ENCODE data around the gene SNRPA1.

Gene SNRPA1

DNA sequence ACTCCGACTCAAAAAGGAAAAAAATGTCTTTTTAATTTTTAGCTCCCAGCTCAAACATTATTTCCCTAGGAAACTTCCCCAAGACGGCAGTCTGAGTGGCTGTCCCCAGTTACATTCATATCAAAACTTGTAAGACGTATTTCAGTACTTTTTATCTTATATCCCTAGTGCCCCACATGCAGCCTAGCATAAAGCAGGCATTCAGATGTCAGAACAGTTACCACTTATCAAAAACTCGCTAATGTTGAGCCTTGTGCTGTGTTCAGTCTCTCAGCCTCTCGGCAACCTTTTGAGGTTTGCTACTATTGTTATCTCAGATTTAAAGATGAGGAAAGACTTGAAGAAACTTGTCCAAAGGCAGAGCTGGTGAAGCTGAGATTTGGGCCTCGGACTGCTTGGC, 11.1 kb downstream of the SNRPA1 start:
- H3K9ac ChIP-seq (ENCODE audit: low read length): no peak overlapping the region
- no peak overlapping the region for H3K27ac ChIP-seq (ENCODE audit: low read length)
- no peaks in the 10 kb centered on the region for H3K27me3 ChIP-seq (ENCODE audit: control insufficient read depth, insufficient read depth, low read length)
- H3K4me1 ChIP-seq (ENCODE audit: control insufficient read depth, low read depth, low read length): no peaks in the 10 kb centered on the region
- H3K9me3 ChIP-seq (ENCODE audit: control insufficient read depth, low read depth, low read length): no peaks in the 10 kb centered on the region
- peaks cover 71% of the 10 kb centered on the region for H3K36me3 ChIP-seq (ENCODE audit: control insufficient read depth, low read depth, low read length)
- H3K4me3 ChIP-seq (ENCODE audit: low read length): no peak overlapping the region

DNA sequence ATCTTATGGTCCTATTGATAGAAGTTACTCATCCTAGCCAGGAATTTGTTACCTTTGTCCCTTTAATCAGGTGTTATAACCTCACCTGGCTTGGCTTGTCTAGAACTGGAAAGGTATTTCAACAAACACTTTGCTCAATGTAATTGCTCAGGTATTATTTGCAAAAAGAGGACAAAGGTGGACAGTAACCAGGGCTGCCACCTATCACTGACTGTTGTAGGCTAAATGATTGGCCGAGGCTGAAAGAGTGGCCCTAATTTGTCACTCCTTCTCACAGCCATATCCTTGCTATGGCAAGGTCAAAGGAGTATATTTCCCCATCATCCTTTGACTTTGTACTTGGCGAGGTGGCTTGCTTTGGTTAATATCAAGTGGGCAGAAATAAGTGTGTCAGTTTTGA, 15.0 kb downstream of the SNRPA1 start:
- H3K4me1 ChIP-seq (ENCODE audit: control insufficient read depth, low read depth, low read length): peaks cover 5% of the 10 kb centered on the region
- no peak overlapping the region for H3K27ac ChIP-seq (ENCODE audit: low read length)
- peaks cover 49% of the 10 kb centered on the region for H3K36me3 ChIP-seq (ENCODE audit: control insufficient read depth, low read depth, low read length)
- peaks cover 3% of the 10 kb centered on the region for H3K27me3 ChIP-seq (ENCODE audit: control insufficient read depth, insufficient read depth, low read length)
- H3K4me3 ChIP-seq (ENCODE audit: low read length): no peak overlapping the region
- no peak overlapping the region for H3K9ac ChIP-seq (ENCODE audit: low read length)
- H3K9me3 ChIP-seq (ENCODE audit: control insufficient read depth, low read depth, low read length): no peaks in the 10 kb centered on the region

DNA sequence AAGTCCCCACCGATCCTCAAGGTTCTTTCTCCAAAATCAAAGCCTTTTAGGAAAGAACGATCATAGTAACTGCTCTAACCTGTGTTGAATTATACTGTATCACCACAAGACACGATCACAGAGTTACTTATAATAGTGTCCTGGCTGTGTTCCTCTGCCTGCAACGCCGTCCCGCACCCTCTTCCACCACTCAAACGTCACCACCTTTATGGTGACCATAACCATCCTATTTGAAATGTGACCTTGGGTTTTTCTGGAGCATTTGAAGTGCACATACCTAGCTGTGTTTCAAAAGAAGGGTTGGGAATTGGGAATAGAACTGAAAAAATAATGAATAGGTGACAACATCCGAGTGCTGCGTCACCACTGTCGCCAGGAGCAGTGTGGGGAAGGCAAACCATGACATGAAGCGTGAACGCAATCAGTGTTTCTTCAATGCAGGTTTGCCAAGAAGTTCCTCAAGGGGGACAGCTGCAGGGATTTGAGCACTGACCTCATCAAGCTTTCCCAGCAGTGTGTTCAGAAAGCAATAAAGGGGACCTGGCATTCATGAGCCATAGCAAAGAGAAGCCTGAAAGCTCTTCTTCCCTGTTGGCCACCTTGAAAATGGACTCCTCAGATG, 17.0 kb downstream of the SNRPA1 start:
- Histone ChIP-seq H3K36me3 (ENCODE audit: control insufficient read depth, low read depth, low read length) (peaks cover 52% of the 10 kb centered on the region), H3K9ac (ENCODE audit: low read length) (peak overlapping the region; percentile 11), H3K27me3 (ENCODE audit: control insufficient read depth, insufficient read depth, low read length) (peaks cover 3% of the 10 kb centered on the region), H3K4me1 (ENCODE audit: control insufficient read depth, low read depth, low read length) (peaks cover 5% of the 10 kb centered on the region), H3K27ac (ENCODE audit: low read length) (no peak overlapping the region), H3K9me3 (ENCODE audit: control insufficient read depth, low read depth, low read length) (no peaks in the 10 kb centered on the region), H3K4me3 (ENCODE audit: low read length) (peak overlapping the region; percentile 69)

DNA sequence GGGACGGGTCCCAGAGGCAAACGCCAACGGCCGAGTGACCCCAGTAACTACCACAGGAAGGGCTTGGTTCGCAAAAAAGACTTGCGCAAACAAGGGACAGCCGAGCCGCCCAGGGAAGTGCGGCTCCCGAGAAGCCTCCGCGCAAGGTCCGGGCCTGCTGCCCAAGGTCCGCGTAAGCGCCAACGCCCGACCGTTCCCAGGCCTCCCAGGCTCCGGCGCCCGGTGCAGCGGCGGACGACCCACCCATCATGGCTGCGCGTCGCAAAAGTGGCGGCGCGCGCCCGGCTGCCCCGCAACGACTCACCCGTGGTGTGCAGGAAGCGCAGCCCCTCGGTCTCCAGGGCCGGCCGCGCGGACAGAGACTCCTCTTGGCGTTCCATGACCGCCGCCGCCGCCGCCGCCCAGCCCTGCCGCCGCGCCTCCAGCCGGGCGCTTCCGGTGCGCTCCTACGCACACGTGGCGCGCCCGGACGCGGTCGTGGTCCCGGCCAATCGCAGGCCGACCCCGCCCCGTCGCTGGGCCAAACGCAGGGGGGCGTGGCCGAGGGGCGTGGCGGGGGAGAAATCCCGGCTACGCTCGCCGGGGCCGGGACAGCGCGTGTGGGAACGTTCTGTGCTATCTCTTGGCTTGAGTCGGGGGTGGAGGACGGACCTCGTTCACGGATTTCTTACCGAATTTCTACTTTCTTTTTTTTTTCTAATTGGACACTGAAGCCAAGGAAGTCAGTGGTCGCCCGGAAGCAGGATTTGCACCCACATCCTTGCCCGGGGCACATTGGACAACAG, 17.8 kb downstream of the SNRPA1 start, which contains the start of gene SELENOS:
Gene SELENOS (minus strand): TSS at position 448 of the 785 bp plus-strand sequence. CDS start 68 bp downstream, at position 380.
- H3K36me3 ChIP-seq (ENCODE audit: control insufficient read depth, low read depth, low read length): peaks cover 52% of the 10 kb centered on the region
- peak within 1 kb of the TSS; percentile 28 for H3K27ac ChIP-seq (ENCODE audit: low read length)
- H3K4me3 ChIP-seq (ENCODE audit: low read length): peak within 1 kb of the TSS; percentile 99

DNA sequence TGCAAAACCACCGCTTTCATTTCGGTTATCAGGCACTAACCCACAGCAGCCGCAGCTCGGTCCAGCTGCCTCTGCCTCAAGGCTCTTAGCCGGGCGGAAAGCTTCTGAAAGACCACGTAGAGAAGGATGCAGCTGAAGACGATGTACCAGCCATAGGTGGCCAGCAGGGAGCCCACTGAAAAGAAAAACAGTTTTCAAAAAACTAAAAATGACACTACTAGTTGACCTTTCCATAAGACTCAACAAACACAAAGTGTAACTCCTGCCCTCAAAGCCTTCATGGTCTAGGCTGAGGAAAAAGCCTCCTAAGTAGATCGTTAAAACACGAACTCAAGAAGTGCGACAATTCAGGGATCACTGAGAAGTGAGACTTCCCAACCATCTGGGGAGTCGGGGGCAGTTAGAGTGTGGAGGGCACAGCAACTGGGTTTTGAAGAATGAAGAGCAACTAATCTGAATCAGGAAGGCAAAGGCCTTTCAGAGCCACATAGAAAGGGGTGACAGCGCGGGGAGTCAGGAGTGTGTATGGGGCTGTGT, 18.5 kb downstream of the SNRPA1 start:
- H3K36me3 ChIP-seq (ENCODE audit: control insufficient read depth, low read depth, low read length): peaks cover 52% of the 10 kb centered on the region
- peak overlapping the region; percentile 99 for H3K4me3 ChIP-seq (ENCODE audit: low read length)
- peaks cover 3% of the 10 kb centered on the region for H3K27me3 ChIP-seq (ENCODE audit: control insufficient read depth, insufficient read depth, low read length)
- H3K9ac ChIP-seq (ENCODE audit: low read length): peak overlapping the region; percentile 80
- H3K4me1 ChIP-seq (ENCODE audit: control insufficient read depth, low read depth, low read length): peaks cover 5% of the 10 kb centered on the region
- peak overlapping the region; percentile 28 for H3K27ac ChIP-seq (ENCODE audit: low read length)
- H3K9me3 ChIP-seq (ENCODE audit: control insufficient read depth, low read depth, low read length): no peaks in the 10 kb centered on the region

More for the DNA sequence above, 17.8 kb downstream of the SNRPA1 start, which contains the start of gene SELENOS:
- Histone ChIP-seq H3K4me1 (ENCODE audit: control insufficient read depth, low read depth, low read length) (peaks cover 5% of the 10 kb centered on the region), H3K9me3 (ENCODE audit: control insufficient read depth, low read depth, low read length) (no peaks in the 10 kb centered on the region), H3K9ac (ENCODE audit: low read length) (peak within 1 kb of the TSS; percentile 80), H3K27me3 (ENCODE audit: control insufficient read depth, insufficient read depth, low read length) (peaks cover 3% of the 10 kb centered on the region)

DNA sequence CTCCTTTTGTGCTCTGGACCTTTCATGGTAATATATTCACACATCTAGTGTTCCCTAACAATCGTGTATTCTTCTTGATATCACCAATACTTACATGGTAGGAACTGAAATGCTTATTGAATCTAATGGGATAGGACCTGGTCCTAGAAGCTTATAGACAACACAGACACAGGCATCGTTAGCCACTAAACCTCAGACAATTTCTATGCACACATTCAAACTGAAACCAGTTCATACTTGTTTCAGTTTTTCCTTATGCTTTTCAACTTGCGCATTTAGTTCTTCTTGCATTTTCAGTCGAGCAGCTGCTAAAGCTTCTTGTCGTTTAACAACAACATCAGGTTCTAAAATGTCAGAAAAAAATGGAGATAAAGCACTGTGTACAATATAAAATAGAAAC, 20.0 kb downstream of the SNRPA1 start:
- Histone ChIP-seq H3K27me3 (ENCODE audit: control insufficient read depth, insufficient read depth, low read length) (peaks cover 3% of the 10 kb centered on the region), H3K4me1 (ENCODE audit: control insufficient read depth, low read depth, low read length) (peaks cover 5% of the 10 kb centered on the region), H3K9me3 (ENCODE audit: control insufficient read depth, low read depth, low read length) (no peaks in the 10 kb centered on the region), H3K4me3 (ENCODE audit: low read length) (no peak overlapping the region), H3K9ac (ENCODE audit: low read length) (no peak overlapping the region), H3K27ac (ENCODE audit: low read length) (no peak overlapping the region), H3K36me3 (ENCODE audit: control insufficient read depth, low read depth, low read length) (peaks cover 54% of the 10 kb centered on the region)

DNA sequence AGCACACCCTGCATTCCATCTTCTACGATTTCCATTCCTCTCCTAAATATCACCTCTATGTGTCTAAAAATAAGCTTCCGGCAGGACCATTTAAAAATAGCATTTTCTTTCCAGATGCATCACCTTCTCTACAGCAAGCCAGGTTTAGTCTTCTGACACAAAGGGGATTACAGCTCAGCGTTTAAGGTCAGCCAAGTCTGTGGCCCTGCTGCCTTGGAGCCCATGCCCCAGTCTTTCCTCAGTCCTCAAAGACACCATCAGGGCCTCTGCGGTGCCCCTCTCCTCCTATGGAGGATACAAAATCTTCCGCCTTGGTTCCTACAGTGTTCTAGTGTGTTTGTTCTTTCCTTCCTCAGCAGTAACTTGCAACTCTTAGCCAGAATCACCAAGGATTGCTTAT, 21.5 kb downstream of the SNRPA1 start:
- H3K4me3 ChIP-seq (ENCODE audit: low read length): no peak overlapping the region
- no peak overlapping the region for H3K9ac ChIP-seq (ENCODE audit: low read length)
- H3K27ac ChIP-seq (ENCODE audit: low read length): no peak overlapping the region
- peaks cover 5% of the 10 kb centered on the region for H3K4me1 ChIP-seq (ENCODE audit: control insufficient read depth, low read depth, low read length)
- no peaks in the 10 kb centered on the region for H3K9me3 ChIP-seq (ENCODE audit: control insufficient read depth, low read depth, low read length)
- peaks cover 53% of the 10 kb centered on the region for H3K36me3 ChIP-seq (ENCODE audit: control insufficient read depth, low read depth, low read length)
- H3K27me3 ChIP-seq (ENCODE audit: control insufficient read depth, insufficient read depth, low read length): peaks cover 3% of the 10 kb centered on the region

DNA sequence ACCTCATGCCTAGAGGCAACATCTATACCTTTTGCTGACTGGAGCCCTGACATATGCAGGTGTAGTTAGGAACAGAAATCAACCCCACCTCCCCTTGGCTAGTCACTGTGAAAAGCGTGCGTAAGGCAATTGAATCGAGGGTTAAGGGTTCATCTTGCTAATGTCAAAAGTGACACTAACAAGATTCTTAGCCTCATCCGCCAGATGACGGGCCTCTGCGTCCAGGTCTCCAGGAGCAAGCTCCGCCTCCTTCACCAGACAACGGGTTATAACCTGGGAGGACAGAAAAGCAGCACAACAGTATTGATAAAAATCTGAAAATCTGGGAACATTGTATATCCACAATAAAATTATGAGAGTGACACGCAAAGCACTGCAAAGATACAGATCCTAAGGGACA, 22.5 kb downstream of the SNRPA1 start:
- H3K9ac ChIP-seq (ENCODE audit: low read length): no peak overlapping the region
- H3K4me1 ChIP-seq (ENCODE audit: control insufficient read depth, low read depth, low read length): no peaks in the 10 kb centered on the region
- no peak overlapping the region for H3K4me3 ChIP-seq (ENCODE audit: low read length)
- no peaks in the 10 kb centered on the region for H3K27me3 ChIP-seq (ENCODE audit: control insufficient read depth, insufficient read depth, low read length)
- H3K9me3 ChIP-seq (ENCODE audit: control insufficient read depth, low read depth, low read length): no peaks in the 10 kb centered on the region
- no peak overlapping the region for H3K27ac ChIP-seq (ENCODE audit: low read length)
- H3K36me3 ChIP-seq (ENCODE audit: control insufficient read depth, low read depth, low read length): peaks cover 53% of the 10 kb centered on the region

DNA sequence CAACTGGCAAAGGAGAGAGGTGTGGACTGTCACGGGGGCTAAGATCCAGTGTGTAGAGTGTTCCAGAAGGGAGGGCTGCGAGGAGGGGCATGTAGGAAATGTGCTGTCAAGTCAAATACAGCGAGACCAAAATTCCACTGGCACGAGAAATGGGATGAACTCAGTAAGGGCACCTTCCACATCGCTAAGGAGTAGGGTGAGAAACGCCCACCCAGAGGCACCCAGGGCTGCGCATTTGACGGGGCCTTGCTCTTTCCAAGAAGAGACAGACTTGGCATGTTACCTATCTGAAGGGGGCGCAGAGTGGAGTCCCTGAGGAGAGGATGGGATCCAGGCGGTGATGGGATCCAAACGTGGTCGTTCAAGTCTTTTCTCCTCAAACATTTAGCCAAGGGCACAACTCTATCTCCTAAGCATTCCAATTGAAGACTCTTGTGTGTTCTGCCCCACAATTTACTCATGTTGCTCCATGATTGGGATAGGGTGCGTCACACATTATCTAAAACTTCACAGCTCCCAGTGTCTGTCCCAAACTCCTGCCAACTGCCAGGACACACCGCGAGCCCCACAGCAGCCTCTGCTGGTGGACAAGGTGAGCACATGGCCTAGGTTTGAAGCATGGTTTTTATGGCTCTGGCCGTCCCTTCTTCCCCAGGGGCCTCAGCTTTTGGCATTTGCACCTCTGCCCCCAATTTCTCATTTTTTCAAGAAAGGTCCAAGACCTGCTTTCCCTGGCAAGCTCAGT, 25.4 kb downstream of the SNRPA1 start:
- H3K9ac ChIP-seq (ENCODE audit: low read length): no peak overlapping the region
- H3K4me1 ChIP-seq (ENCODE audit: control insufficient read depth, low read depth, low read length): peaks cover 3% of the 10 kb centered on the region
- H3K9me3 ChIP-seq (ENCODE audit: control insufficient read depth, low read depth, low read length): no peaks in the 10 kb centered on the region
- no peak overlapping the region for H3K27ac ChIP-seq (ENCODE audit: low read length)
- H3K27me3 ChIP-seq (ENCODE audit: control insufficient read depth, insufficient read depth, low read length): no peaks in the 10 kb centered on the region
- no peak overlapping the region for H3K4me3 ChIP-seq (ENCODE audit: low read length)
- H3K36me3 ChIP-seq (ENCODE audit: control insufficient read depth, low read depth, low read length): peaks cover 44% of the 10 kb centered on the region

DNA sequence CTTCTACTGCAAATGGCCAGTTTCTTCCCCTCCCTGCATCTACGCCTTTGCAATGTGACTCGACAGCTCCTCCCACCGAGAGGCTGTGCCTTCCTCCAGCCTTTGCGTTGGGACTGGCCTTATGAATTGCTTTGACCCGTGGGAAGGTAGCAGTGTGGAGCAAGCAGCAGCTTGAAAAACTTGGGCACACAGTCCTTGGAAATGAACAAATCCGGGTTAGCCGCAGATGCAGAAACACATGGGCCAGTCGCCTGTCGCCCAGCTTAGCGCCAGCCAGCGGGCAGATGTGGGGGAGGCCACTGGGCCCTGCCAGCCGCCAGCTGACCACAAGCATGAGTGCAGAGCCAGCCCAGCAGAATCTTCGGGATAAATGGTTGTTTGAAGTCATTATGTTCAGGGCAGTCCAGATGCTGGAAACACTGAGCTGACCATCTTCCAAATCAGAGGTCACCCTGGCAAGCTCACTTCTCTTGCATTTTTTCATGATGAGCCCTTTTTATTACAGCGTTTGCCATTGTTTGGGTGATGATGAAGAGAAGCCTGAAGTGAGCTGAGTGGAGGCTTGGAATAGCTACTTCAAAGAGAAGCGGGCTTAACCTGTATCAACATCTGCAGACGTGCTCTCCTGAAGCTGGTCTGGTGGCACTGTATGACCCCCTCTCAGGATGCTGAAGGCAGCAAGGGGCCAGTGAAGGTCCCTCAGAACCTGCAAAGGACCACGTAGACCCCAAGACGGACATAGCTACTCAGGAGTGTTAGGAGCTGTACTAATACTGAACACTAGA, 27.5 kb downstream of the SNRPA1 start:
- Histone ChIP-seq H3K9ac (ENCODE audit: low read length) (no peak overlapping the region), H3K27me3 (ENCODE audit: control insufficient read depth, insufficient read depth, low read length) (no peaks in the 10 kb centered on the region), H3K27ac (ENCODE audit: low read length) (no peak overlapping the region), H3K4me1 (ENCODE audit: control insufficient read depth, low read depth, low read length) (peaks cover 3% of the 10 kb centered on the region), H3K9me3 (ENCODE audit: control insufficient read depth, low read depth, low read length) (no peaks in the 10 kb centered on the region), H3K4me3 (ENCODE audit: low read length) (no peak overlapping the region), H3K36me3 (ENCODE audit: control insufficient read depth, low read depth, low read length) (peaks cover 23% of the 10 kb centered on the region)

DNA sequence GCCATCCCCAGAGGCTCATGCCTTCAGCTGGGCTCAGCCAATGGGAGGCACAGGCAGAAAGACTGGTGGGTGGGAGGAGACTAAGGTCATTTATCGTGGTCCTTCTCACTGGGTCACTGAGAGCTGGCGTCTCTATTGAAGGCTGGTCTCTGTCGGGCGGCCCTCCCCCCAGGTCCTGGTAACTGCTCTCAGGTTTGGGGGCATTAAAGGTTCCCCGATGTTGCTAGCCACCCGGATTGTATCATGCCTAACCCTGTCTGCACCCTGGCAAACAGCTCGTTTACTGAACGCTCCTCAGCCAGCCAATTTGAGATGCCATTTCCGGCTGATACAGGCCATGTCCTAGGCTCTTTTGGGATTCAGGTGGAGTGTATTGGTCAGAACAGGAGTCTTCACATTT, 28.3 kb downstream of the SNRPA1 start:
- H3K27ac ChIP-seq (ENCODE audit: low read length): no peak overlapping the region
- H3K27me3 ChIP-seq (ENCODE audit: control insufficient read depth, insufficient read depth, low read length): no peaks in the 10 kb centered on the region
- no peak overlapping the region for H3K4me3 ChIP-seq (ENCODE audit: low read length)
- H3K9me3 ChIP-seq (ENCODE audit: control insufficient read depth, low read depth, low read length): no peaks in the 10 kb centered on the region
- H3K4me1 ChIP-seq (ENCODE audit: control insufficient read depth, low read depth, low read length): peaks cover 3% of the 10 kb centered on the region
- no peak overlapping the region for H3K9ac ChIP-seq (ENCODE audit: low read length)
- peaks cover 16% of the 10 kb centered on the region for H3K36me3 ChIP-seq (ENCODE audit: control insufficient read depth, low read depth, low read length)
